Naive thymus-derived CD4-positive, alpha-beta T cell (primary cell): ENCODE results near the gene FRMD4A. TPM values are rescaled to one million over a fixed set of nuclear protein-coding genes. Genes with fewer than 3 reads are reported as not detected.

Experiments
- ATAC-seq: fragments of 150-1000 bp; cut with Tn5 transposase; 2 replicates; pipeline ENCODE4 v1.10.0; 2021; ENCODE audit warnings: mild to moderate bottlenecking, moderate library complexity
- CTCF ChIA-PET: fragments of 350-600 bp; sonication (Branson Sonifier 250); formaldehyde crosslinking; loops from one replicate; lab custom pipeline; 2021; ENCODE audit warnings: antibody characterized with exemption; lab: Charles Lee
- POLR2A ChIA-PET: fragments of 350-600 bp; sonication (Branson Sonifier 250); formaldehyde crosslinking; loops from one replicate; lab custom pipeline; 2021; ENCODE audit warnings: antibody characterized with exemption, inconsistent platforms; lab: Charles Lee
- DNase-seq, 9 donors: peaks; one replicate each; pipeline versions ENCODE4 v3.0.0 to v3.0.0-alpha.2; 2020 to 2022; ENCODE audit warnings: mixed read lengths in 1 of 9
- H3K27ac ChIP-seq: one replicate; pipeline ENCODE4 v1.7.0; 2013; ENCODE audit warnings: mild to moderate bottlenecking, low read depth, low read length, moderate library complexity
- H3K27me3 ChIP-seq, 2 donors: one replicate each; pipeline ENCODE4 v1.7.0; 2013; ENCODE audit warnings: low read length in 2 of 2, mild to moderate bottlenecking in 2 of 2, moderate library complexity in 2 of 2; ENCODE audit not compliant: control insufficient read depth in 2 of 2, insufficient read depth in 2 of 2
- H3K36me3 ChIP-seq, 3 experiments: 1 replicate in 2 of 3; 2 replicates in 1 of 3; pipeline ENCODE4 v1.7.0; 2013; ENCODE audit warnings: low read length in 3 of 3, mild to moderate bottlenecking in 3 of 3, moderate library complexity in 1 of 3; ENCODE audit not compliant: insufficient read depth in 3 of 3, control insufficient read depth in 2 of 3
- H3K4me1 ChIP-seq, 2 donors: one replicate each; pipeline ENCODE4 v1.7.0; 2013; ENCODE audit warnings: low read length in 2 of 2, mild to moderate bottlenecking in 2 of 2, moderate library complexity in 1 of 2; ENCODE audit not compliant: control insufficient read depth in 2 of 2, insufficient read depth in 2 of 2
- H3K4me3 ChIP-seq: 2 replicates; pipeline ENCODE4 v1.7.0; 2013; ENCODE audit warnings: mild to moderate bottlenecking, low read length
- H3K9me3 ChIP-seq, 3 experiments: 1 replicate in 2 of 3; 2 replicates in 1 of 3; pipeline ENCODE4 v1.7.0; 2013; ENCODE audit warnings: low read length in 3 of 3; ENCODE audit not compliant: control insufficient read depth in 2 of 3
- H3K27ac Mint-ChIP-seq, 9 donors: one replicate each; pipeline ENCODE4 v1.8.0; 2020 to 2022; ENCODE audit warnings: mixed read lengths in 9 of 9, mild to moderate bottlenecking in 8 of 9, moderate library complexity in 5 of 9, inconsistent platforms in 2 of 9
- H3K27me3 Mint-ChIP-seq, 5 donors: one replicate each; pipeline ENCODE4 v1.8.0; 2021 to 2022; ENCODE audit warnings: mixed read lengths in 5 of 5, mild to moderate bottlenecking in 1 of 5
- H3K36me3 Mint-ChIP-seq, 5 donors: one replicate each; pipeline ENCODE4 v1.8.0; 2020 to 2022; ENCODE audit warnings: mixed read lengths in 5 of 5, mild to moderate bottlenecking in 3 of 5, inconsistent platforms in 1 of 5
- H3K4me1 Mint-ChIP-seq, 7 donors: one replicate each; pipeline ENCODE4 v1.8.0; 2020 to 2022; ENCODE audit warnings: mixed read lengths in 7 of 7, mild to moderate bottlenecking in 3 of 7, inconsistent platforms in 1 of 7
- H3K4me3 Mint-ChIP-seq, 10 donors: one replicate each; pipeline ENCODE4 v1.8.0; 2020 to 2022; ENCODE audit warnings: mild to moderate bottlenecking in 10 of 10, mixed read lengths in 10 of 10, moderate library complexity in 6 of 10, inconsistent platforms in 2 of 10
- H3K9me3 Mint-ChIP-seq, 11 donors: one replicate each; pipeline ENCODE4 v1.8.0; 2020 to 2022; ENCODE audit warnings: mixed read lengths in 11 of 11, mild to moderate bottlenecking in 4 of 11, inconsistent platforms in 1 of 11, moderate library complexity in 1 of 11
- intact Hi-C, 2 donors: fragments of 100-400 bp; cut with micrococcal nuclease; formaldehyde crosslinking; loops; one replicate each; pipeline ENCODE4 v1.15.1; 2023
- polyA plus RNA-seq, 2 donors: library from polyadenylated mRNA; unstranded; fragments of 300-500 nt; fragmentation: Illumina TruSeq; gene quantifications; one replicate each; pipeline ENCODE4 v1.2.3, GENCODE V29; 2021
- total RNA-seq, 6 experiments: library from RNA in 5 of 6; stranded (reverse) in 5 of 6; gene quantifications; 1 replicate in 5 of 6; 2 replicates in 1 of 6; pipeline ENCODE4 v1.2.3 and lab custom pipeline; 2021 to 2026

Gene FRMD4A
- total and polyA plus RNA-seq, 7 experiments from 2014 or later: 0.10 to 3.1 (median 0.62) TPM

DNA sequence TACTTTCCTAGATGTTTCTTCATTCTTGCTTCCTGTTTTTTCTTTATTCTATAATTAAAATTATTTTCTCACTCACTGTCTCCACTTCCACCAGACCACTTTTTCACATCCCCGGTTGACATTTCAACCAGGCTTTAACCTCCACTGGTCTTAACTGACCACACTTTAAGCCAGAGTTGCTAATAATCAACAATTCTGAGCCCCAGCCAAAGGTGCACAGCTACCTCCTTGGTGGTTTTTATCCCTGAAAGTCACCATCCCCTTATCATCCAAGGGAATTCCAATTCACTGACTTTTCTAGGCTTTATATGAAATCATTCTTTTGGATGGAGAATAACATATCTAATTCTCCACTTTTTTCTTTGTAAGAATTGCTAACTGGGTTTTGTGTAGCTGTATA is 138.9 kb downstream of the FRMD4A start:
- Histone ChIP-seq H3K27ac (no peak overlapping the region), H3K36me3 (no peaks in the 10 kb centered on the region), H3K4me1 (no peaks in the 10 kb centered on the region), H3K27me3 (no peaks in the 10 kb centered on the region), H3K4me3 (no peak overlapping the region), H3K9me3 (no peaks in the 10 kb centered on the region)
- Mint-ChIP-seq H3K27ac (no peak overlapping the region), H3K4me1 (peaks cover 0 to 4% (median under 1%) of the 10 kb centered on the region in 7 donors), H3K4me3 (no peak overlapping the region), H3K36me3 (no peaks in the 10 kb centered on the region), H3K27me3 (peaks cover 0 to 72% (median 18%) of the 10 kb centered on the region in 5 donors), H3K9me3 (peaks cover 0 to under 1% (median 0%) of the 10 kb centered on the region in 11 donors)
- intact Hi-C loops: loop anchor here in 1 of 2 donors (10.0 kb wide), 1 partner anchor 913 kb away; no protein-coding TSS in a partner anchor
- ATAC-seq (no peak), DNase-seq (no peak)
- ChIA-PET CTCF (interaction anchor here (0.6 to 1.5 kb wide), 3 partner anchors 379 to 780 kb away, joined by 3 to 4 read pairs (median 3); no protein-coding TSS in a partner anchor), POLR2A (no interaction called here)

DNA sequence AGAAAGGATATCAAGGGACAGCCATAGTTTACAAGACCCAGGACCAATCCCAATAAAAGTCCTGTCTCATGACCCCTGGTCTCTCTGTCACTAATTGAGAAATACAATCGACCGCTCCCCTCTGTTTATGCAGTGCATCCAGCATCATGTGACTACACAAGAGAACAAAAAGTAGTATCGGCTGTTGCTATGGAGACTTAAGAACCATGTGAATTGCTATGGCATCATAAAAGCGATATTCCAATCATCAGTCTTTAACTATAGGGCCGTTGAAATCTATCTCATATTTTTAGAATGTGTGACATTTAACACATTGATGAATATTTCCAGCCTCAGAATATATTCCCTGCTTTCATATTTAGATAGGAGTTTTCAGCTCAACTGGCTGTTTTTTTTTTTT is 139.3 kb downstream of the FRMD4A start:
- Mint-ChIP-seq H3K4me3 (no peak overlapping the region), H3K4me1 (peaks cover 0 to 7% (median 5%) of the 10 kb centered on the region in 7 donors), H3K27me3 (peaks cover 0 to 73% (median 18%) of the 10 kb centered on the region in 5 donors), H3K27ac (no peak overlapping the region), H3K9me3 (peaks cover 0 to 2% (median 0%) of the 10 kb centered on the region in 11 donors), H3K36me3 (no peaks in the 10 kb centered on the region)
- ATAC-seq (no peak), DNase-seq (no peak)
- Histone ChIP-seq H3K4me3 (no peak overlapping the region), H3K9me3 (no peaks in the 10 kb centered on the region), H3K4me1 (no peaks in the 10 kb centered on the region), H3K27me3 (no peaks in the 10 kb centered on the region), H3K27ac (no peak overlapping the region), H3K36me3 (no peaks in the 10 kb centered on the region)
- ChIA-PET CTCF (interaction anchor here (0.6 to 1.5 kb wide), 2 partner anchors 557 to 780 kb away, joined by 3 to 4 read pairs; no protein-coding TSS in a partner anchor), POLR2A (no interaction called here)
- intact Hi-C loops: loop anchor here in 1 of 2 donors (10.0 kb wide), 1 partner anchor 913 kb away; no protein-coding TSS in a partner anchor

DNA sequence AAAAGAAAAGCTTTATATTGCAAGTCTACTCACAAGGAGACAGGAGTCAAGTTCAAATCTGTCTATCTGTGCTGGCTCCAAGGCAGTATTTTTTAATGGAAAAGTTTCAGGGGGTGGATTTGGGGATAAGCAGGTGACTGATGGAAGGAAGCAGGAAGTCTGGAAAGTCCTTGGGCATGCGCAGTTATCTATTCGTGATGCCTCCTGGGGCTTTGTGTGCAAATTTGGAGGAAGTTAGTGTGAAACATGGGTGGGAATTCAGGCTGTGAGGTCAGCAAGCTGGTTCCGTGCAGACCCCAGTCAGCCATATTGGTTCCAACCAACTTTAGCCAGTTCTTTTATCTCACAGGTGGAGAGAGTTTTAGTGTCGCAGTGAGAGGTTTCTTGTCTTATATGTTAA is 140.0 kb downstream of the FRMD4A start:
- peaks cover 0 to 73% (median 16%) of the 10 kb centered on the region in 5 donors for H3K27me3 Mint-ChIP-seq
- Histone ChIP-seq H3K9me3 (no peaks in the 10 kb centered on the region), H3K27me3 (no peaks in the 10 kb centered on the region), H3K4me1 (peaks cover 0 to 3% of the 10 kb centered on the region in 2 donors), H3K27ac (no peak overlapping the region), H3K36me3 (no peaks in the 10 kb centered on the region), H3K4me3 (no peak overlapping the region)
- H3K27ac Mint-ChIP-seq: no peak overlapping the region
- H3K4me3 Mint-ChIP-seq: no peak overlapping the region
- no peak for ATAC-seq
- peaks cover 4 to 14% (median 11%) of the 10 kb centered on the region in 7 donors for H3K4me1 Mint-ChIP-seq
- CTCF ChIA-PET: interaction anchor here (0.6 kb wide), 1 partner anchor 234 kb away, joined by 3 read pairs; no protein-coding TSS in a partner anchor
- H3K36me3 Mint-ChIP-seq: peaks cover 0 to under 1% (median 0%) of the 10 kb centered on the region in 5 donors
- no peak for DNase-seq
- POLR2A ChIA-PET: no interaction called here
- intact Hi-C loops: loop anchor here in 1 of 2 donors (10.0 kb wide), 1 partner anchor 914 kb away; no protein-coding TSS in a partner anchor
- H3K9me3 Mint-ChIP-seq: peaks cover 0 to 4% (median 0%) of the 10 kb centered on the region in 11 donors

GRCh38 chr10:14186245-14186644 is 144.5 kb downstream of the FRMD4A start:
- H3K4me3 ChIP-seq: no peak overlapping the region
- POLR2A ChIA-PET: interaction anchor here (0.5 kb wide), 1 partner anchor 63 kb away, joined by 3 read pairs; no protein-coding TSS in a partner anchor
- H3K4me1 ChIP-seq: peaks cover 0 to 12% of the 10 kb centered on the region in 2 donors
- H3K27me3 Mint-ChIP-seq: peaks cover 9 to 69% (median 13%) of the 10 kb centered on the region in 5 donors
- no peaks in the 10 kb centered on the region for H3K36me3 ChIP-seq
- H3K4me3 Mint-ChIP-seq: peak overlapping the region in 4 of 10 donors; percentile 6 to 54 (median 44)
- DNase-seq (no peak), ATAC-seq (no peak)
- H3K27ac Mint-ChIP-seq: peak overlapping the region in 7 of 9 donors; percentile 0 to 98 (median 49)
- intact Hi-C loops: loop anchor here (5.0 to 10.0 kb wide), 4 partner anchors 179 to 651 kb away; partner anchors contain the start of genes CDNF (in 1 of the 2), HSPA14 (in 1 of the 2) and MSANTD7 (in 1 of the 2)
- H3K9me3 Mint-ChIP-seq: peaks cover 0 to 11% (median 0%) of the 10 kb centered on the region in 11 donors
- H3K4me1 Mint-ChIP-seq: peaks cover 12 to 35% (median 22%) of the 10 kb centered on the region in 7 donors
- CTCF ChIA-PET: interaction anchor here (1.1 to 1.3 kb wide), 2 partner anchors 397 to 399 kb away, joined by 3 to 4 read pairs; no protein-coding TSS in a partner anchor
- H3K27me3 ChIP-seq: peaks cover 0 to 5% of the 10 kb centered on the region in 2 donors
- H3K9me3 ChIP-seq: no peaks in the 10 kb centered on the region
- H3K27ac ChIP-seq: no peak overlapping the region
- peaks cover 0 to 2% (median 0%) of the 10 kb centered on the region in 5 donors for H3K36me3 Mint-ChIP-seq

GRCh38 chr10:14185316-14186045 is 145.2 kb downstream of the FRMD4A start:
- DNase-seq: peak in 4 of 9 donors; percentile 30 to 75 (median 74)
- Histone ChIP-seq H3K27me3 (peaks cover 0 to 5% of the 10 kb centered on the region in 2 donors), H3K4me1 (peaks cover 0 to 12% of the 10 kb centered on the region in 2 donors), H3K4me3 (peak overlapping the region; percentile 37), H3K36me3 (no peaks in the 10 kb centered on the region), H3K9me3 (no peaks in the 10 kb centered on the region), H3K27ac (peak overlapping the region; percentile 61)
- Mint-ChIP-seq H3K9me3 (peaks cover 0 to 11% (median 3%) of the 10 kb centered on the region in 11 donors), H3K27ac (peak overlapping the region; percentile 88 to 98 (median 95)), H3K4me3 (peak overlapping the region; percentile 18 to 88 (median 77)), H3K4me1 (peaks cover 12 to 35% (median 22%) of the 10 kb centered on the region in 7 donors), H3K36me3 (peaks cover 0 to 2% (median 0%) of the 10 kb centered on the region in 5 donors), H3K27me3 (peaks cover 17 to 69% (median 21%) of the 10 kb centered on the region in 5 donors)
- intact Hi-C loops: loop anchor here (1.0 to 10.0 kb wide), 9 partner anchors 177 to 837 kb away; partner anchors contain the start of genes CDNF (in 1 of the 2), HSPA14 (in 1 of the 2), MSANTD7 (in 1 of the 2) and PRPF18 (in 1 of the 2)
- POLR2A ChIA-PET: interaction anchor here (0.5 to 1.5 kb wide), 2 partner anchors 62 to 398 kb away, joined by 3 to 6 read pairs; no protein-coding TSS in a partner anchor
- ATAC-seq: peak; percentile 87
- CTCF ChIA-PET: interaction anchor here (0.7 to 1.3 kb wide), 3 partner anchors 11 to 398 kb away, joined by 3 read pairs; no protein-coding TSS in a partner anchor
